ENCODE data around the gene LRP1.

Gene LRP1

GRCh38 chr12:57170927-57171326 lies 42.6 kb downstream of the LRP1 start:
- no peak for TF ChIP-seq CTCF (IDR thresholded peaks at IDR 0.05; ENCODE audit: insufficient read depth, missing control alignments)
- DNase-seq (ENCODE audit: insufficient read length, low spot score), result no peak
- no peak for FAIRE-seq

DNA sequence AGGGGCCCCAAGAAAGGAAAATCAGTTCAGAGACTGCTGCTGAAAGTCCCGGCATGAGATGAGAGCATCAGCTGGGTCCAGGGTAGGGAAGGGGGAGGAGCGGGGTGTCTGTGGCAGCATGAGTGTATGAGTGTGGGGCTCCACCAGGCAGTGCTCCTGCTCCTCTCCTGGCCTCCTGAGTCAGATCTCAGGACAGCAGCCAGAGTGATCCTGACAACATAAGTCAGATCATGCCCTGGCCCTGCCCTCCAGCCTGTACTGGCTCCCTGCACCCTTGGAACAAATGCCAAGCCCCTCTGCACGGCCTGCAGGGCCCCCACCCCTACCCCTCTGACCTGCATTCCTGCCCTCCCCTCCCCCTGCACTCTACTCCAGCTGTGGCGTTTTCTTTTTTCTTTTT lies 43.4 kb downstream of the LRP1 start:
- FAIRE-seq (no peak), DNase-seq (ENCODE audit: insufficient read length, low spot score) (no peak)
- no peak for TF ChIP-seq CTCF (IDR thresholded peaks at IDR 0.05; ENCODE audit: insufficient read depth, missing control alignments)

- peak; percentile 51 for TF ChIP-seq CTCF (IDR thresholded peaks at IDR 0.05; ENCODE audit: insufficient read depth, missing control alignments)
- FAIRE-seq (no peak), DNase-seq (ENCODE audit: insufficient read length, low spot score) (no peak)
These were observed 44.8 kb downstream of the LRP1 start for GRCh38 chr12:57173089-57173488.

DNA sequence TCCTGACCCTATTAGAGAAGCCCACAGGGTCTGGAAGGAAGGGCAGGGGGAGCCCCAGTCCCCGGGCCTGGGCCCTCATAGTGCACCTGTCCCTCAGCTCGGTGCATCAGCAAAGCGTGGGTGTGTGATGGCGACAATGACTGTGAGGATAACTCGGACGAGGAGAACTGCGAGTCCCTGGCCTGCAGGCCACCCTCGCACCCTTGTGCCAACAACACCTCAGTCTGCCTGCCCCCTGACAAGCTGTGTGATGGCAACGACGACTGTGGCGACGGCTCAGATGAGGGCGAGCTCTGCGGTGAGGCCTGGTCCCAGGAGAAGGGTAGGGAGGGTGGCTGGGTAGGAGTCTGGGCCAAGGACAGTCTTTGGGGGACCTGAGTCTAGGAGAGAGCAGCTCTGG lies 45.4 kb downstream of the LRP1 start:
- DNase-seq (ENCODE audit: insufficient read length, low spot score) (no peak), FAIRE-seq (no peak)
- no peak for TF ChIP-seq CTCF (IDR thresholded peaks at IDR 0.05; ENCODE audit: insufficient read depth, missing control alignments)

DNA sequence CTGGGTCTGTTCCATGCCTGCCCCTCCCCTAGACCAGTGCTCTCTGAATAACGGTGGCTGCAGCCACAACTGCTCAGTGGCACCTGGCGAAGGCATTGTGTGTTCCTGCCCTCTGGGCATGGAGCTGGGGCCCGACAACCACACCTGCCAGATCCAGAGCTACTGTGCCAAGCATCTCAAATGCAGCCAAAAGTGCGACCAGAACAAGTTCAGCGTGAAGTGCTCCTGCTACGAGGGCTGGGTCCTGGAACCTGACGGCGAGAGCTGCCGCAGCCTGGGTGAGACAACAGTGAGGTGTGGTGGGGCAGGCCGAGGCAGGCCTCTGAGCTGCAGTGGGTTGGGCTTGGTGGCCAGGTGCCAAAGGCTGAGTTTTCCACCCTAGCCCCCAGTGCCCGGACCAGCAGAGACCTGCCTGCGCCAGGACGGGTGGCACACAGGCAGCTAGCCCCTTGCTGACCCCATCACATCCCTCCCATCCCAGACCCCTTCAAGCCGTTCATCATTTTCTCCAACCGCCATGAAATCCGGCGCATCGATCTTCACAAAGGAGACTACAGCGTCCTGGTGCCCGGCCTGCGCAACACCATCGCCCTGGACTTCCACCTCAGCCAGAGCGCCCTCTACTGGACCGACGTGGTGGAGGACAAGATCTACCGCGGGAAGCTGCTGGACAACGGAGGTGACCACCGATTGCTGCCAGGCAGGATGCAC lies 47.3 kb downstream of the LRP1 start:
- FAIRE-seq, result no peak
- DNase-seq (ENCODE audit: insufficient read length, low spot score), result peak; percentile 61
- TF ChIP-seq CTCF (IDR thresholded peaks at IDR 0.05; ENCODE audit: insufficient read depth, missing control alignments), result peak; percentile 55

DNA sequence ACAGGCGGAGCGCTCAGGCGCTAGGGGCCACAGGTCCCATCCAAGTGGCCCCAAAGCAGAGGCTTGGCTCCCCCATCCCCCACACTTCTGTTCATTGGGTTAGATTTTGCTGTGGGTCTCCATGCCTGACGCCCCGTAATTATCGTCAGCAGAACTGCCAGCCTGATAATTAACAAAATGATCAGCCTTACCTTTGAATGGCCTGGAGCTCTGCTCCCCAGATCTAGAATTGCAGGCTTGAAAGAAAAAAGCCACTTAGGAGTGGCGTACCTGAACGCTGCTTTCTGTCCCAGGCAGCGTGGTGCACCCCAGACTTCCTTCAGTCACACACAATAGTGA lies 47.8 kb downstream of the LRP1 start:
- no peak for TF ChIP-seq CTCF (IDR thresholded peaks at IDR 0.05; ENCODE audit: insufficient read depth, missing control alignments)
- DNase-seq (ENCODE audit: insufficient read length, low spot score), result no peak
- FAIRE-seq, result no peak

- FAIRE-seq (no peak), DNase-seq (ENCODE audit: insufficient read length, low spot score) (no peak)
- no peak for TF ChIP-seq CTCF (IDR thresholded peaks at IDR 0.05; ENCODE audit: insufficient read depth, missing control alignments)
These were observed 48.6 kb downstream of the LRP1 start for GRCh38 chr12:57176846-57177245.

Measured in D721Med (cell line).